ENCODE measurements around the gene ATP8B3.

The ATP8B3 gene

GRCh38 chr19:1757468-1758230 is 54.4 kb downstream of the ATP8B3 start:
- DNase-seq (ENCODE audit: low read depth) = no peak

- DNase-seq (ENCODE audit: low read depth) = no peak
Measured at GRCh38 chr19:1756705-1757465, 55.2 kb downstream of the ATP8B3 start.

- no peak for DNase-seq (ENCODE audit: low read depth)
Measured at GRCh38 chr19:1756264-1756663, 55.8 kb downstream of the ATP8B3 start.

GRCh38 chr19:1755467-1756171 is 56.5 kb downstream of the ATP8B3 start:
- DNase-seq (ENCODE audit: low read depth) = no peak

GRCh38 chr19:1754636-1755466 is 57.2 kb downstream of the ATP8B3 start:
- DNase-seq (ENCODE audit: low read depth) = no peak

GRCh38 chr19:1754018-1754635 is 57.9 kb downstream of the ATP8B3 start:
- DNase-seq (ENCODE audit: low read depth) = no peak

- no peak for DNase-seq (ENCODE audit: low read depth)
Measured at GRCh38 chr19:1752757-1753728, 59.0 kb downstream of the ATP8B3 start, which contains the start of gene ONECUT3. TSS of gene ONECUT3 (plus strand) at chr19:1753506. CDS start at chr19:1753663, 157 bp downstream.

- no peak for DNase-seq (ENCODE audit: low read depth)
Measured at GRCh38 chr19:1752009-1752756, 59.9 kb downstream of the ATP8B3 start.

- DNase-seq (ENCODE audit: low read depth) = no peak
Measured at GRCh38 chr19:1751367-1752008, 60.6 kb downstream of the ATP8B3 start.

- DNase-seq (ENCODE audit: low read depth) = no peak
Measured at GRCh38 chr19:1750343-1751021, 61.6 kb downstream of the ATP8B3 start.

- DNase-seq (ENCODE audit: low read depth) = no peak
Measured at GRCh38 chr19:1749373-1750342, 62.4 kb downstream of the ATP8B3 start.

- DNase-seq (ENCODE audit: low read depth) = no peak
Measured at GRCh38 chr19:1748873-1749341, 63.2 kb downstream of the ATP8B3 start.

GRCh38 chr19:1748115-1748872 is 63.8 kb downstream of the ATP8B3 start:
- DNase-seq (ENCODE audit: low read depth) = no peak

- DNase-seq (ENCODE audit: low read depth) = no peak
Measured at GRCh38 chr19:1747285-1748114, 64.6 kb downstream of the ATP8B3 start.
